ENCODE results near the gene ZFP36L2.

The ZFP36L2 gene

GRCh38 chr2:43218702-43219382 is 7.6 kb downstream of the ZFP36L2 start:
- TF ChIP-seq JUND (IDR thresholded peaks at IDR 0.05; ENCODE audit: low read depth): no peak
- in situ Hi-C loops (cut with HindIII; ENCODE audit: low pct_unique_long_range_greater_than_20kb, low sequenced_read_pairs): no loop called here
- peak in 1 of 2 experiments; percentile 43 for DNase-seq (ENCODE audit: low read depth in 1 of 2, low spot score in 1 of 2)

GRCh38 chr2:43218155-43218701 is 8.2 kb downstream of the ZFP36L2 start:
- in situ Hi-C loops (cut with HindIII; ENCODE audit: low pct_unique_long_range_greater_than_20kb, low sequenced_read_pairs): no loop called here
- no peak for TF ChIP-seq JUND (IDR thresholded peaks at IDR 0.05; ENCODE audit: low read depth)
- DNase-seq (ENCODE audit: low read depth in 1 of 2, low spot score in 1 of 2): no peak

GRCh38 chr2:43217228-43218154 is 8.9 kb downstream of the ZFP36L2 start:
- in situ Hi-C loops (cut with HindIII; ENCODE audit: low pct_unique_long_range_greater_than_20kb, low sequenced_read_pairs): no loop called here
- TF ChIP-seq JUND (IDR thresholded peaks at IDR 0.05; ENCODE audit: low read depth): no peak
- DNase-seq (ENCODE audit: low read depth in 1 of 2, low spot score in 1 of 2): no peak

GRCh38 chr2:43216629-43217028 is 9.8 kb downstream of the ZFP36L2 start:
- in situ Hi-C loops (cut with HindIII; ENCODE audit: low pct_unique_long_range_greater_than_20kb, low sequenced_read_pairs): no loop called here

GRCh38 chr2:43215673-43216255 is 10.6 kb downstream of the ZFP36L2 start:
- in situ Hi-C loops (cut with HindIII; ENCODE audit: low pct_unique_long_range_greater_than_20kb, low sequenced_read_pairs): no loop called here
- no peak for DNase-seq (ENCODE audit: low read depth in 1 of 2, low spot score in 1 of 2)
- no peak for TF ChIP-seq JUND (IDR thresholded peaks at IDR 0.05; ENCODE audit: low read depth)

More at GRCh38 chr2:43216629-43217028, 9.8 kb downstream of the ZFP36L2 start:
- TF ChIP-seq JUND (IDR thresholded peaks at IDR 0.05; ENCODE audit: low read depth): no peak
- DNase-seq (ENCODE audit: low read depth in 1 of 2, low spot score in 1 of 2): no peak

- in situ Hi-C loops (cut with HindIII; ENCODE audit: low pct_unique_long_range_greater_than_20kb, low sequenced_read_pairs): no loop called here
- DNase-seq (ENCODE audit: low read depth in 1 of 2, low spot score in 1 of 2): no peak
- TF ChIP-seq JUND (IDR thresholded peaks at IDR 0.05; ENCODE audit: low read depth): no peak
These were observed 12.2 kb downstream of the ZFP36L2 start for GRCh38 chr2:43214253-43214652.

GRCh38 chr2:43212931-43213330 is 13.5 kb downstream of the ZFP36L2 start:
- in situ Hi-C loops (cut with HindIII; ENCODE audit: low pct_unique_long_range_greater_than_20kb, low sequenced_read_pairs): no loop called here
- TF ChIP-seq JUND (IDR thresholded peaks at IDR 0.05; ENCODE audit: low read depth): no peak
- DNase-seq (ENCODE audit: low read depth in 1 of 2, low spot score in 1 of 2): no peak

GRCh38 chr2:43212216-43212835 is 14.1 kb downstream of the ZFP36L2 start:
- in situ Hi-C loops (cut with HindIII; ENCODE audit: low pct_unique_long_range_greater_than_20kb, low sequenced_read_pairs): no loop called here
- DNase-seq (ENCODE audit: low read depth in 1 of 2, low spot score in 1 of 2): no peak
- TF ChIP-seq JUND (IDR thresholded peaks at IDR 0.05; ENCODE audit: low read depth): no peak

GRCh38 chr2:43210467-43211303 is 15.7 kb downstream of the ZFP36L2 start:
- in situ Hi-C loops (cut with HindIII; ENCODE audit: low pct_unique_long_range_greater_than_20kb, low sequenced_read_pairs): no loop called here
- no peak for DNase-seq (ENCODE audit: low read depth in 1 of 2, low spot score in 1 of 2)
- no peak for TF ChIP-seq JUND (IDR thresholded peaks at IDR 0.05; ENCODE audit: low read depth)

GRCh38 chr2:43210125-43210466 is 16.3 kb downstream of the ZFP36L2 start:
- in situ Hi-C loops (cut with HindIII; ENCODE audit: low pct_unique_long_range_greater_than_20kb, low sequenced_read_pairs): no loop called here
- TF ChIP-seq JUND (IDR thresholded peaks at IDR 0.05; ENCODE audit: low read depth): no peak

GRCh38 chr2:43209204-43209717 is 17.1 kb downstream of the ZFP36L2 start:
- in situ Hi-C loops (cut with HindIII; ENCODE audit: low pct_unique_long_range_greater_than_20kb, low sequenced_read_pairs): no loop called here
- no peak for TF ChIP-seq JUND (IDR thresholded peaks at IDR 0.05; ENCODE audit: low read depth)
- DNase-seq (ENCODE audit: low read depth in 1 of 2, low spot score in 1 of 2): no peak

More at GRCh38 chr2:43210125-43210466, 16.3 kb downstream of the ZFP36L2 start:
- DNase-seq (ENCODE audit: low read depth in 1 of 2, low spot score in 1 of 2): no peak
